HEK293 (cell line): ENCODE measurements around the gene KRTAP5-5.

ENCODE experiments used
- YY1 ChIP-seq: fragments of 450-650 bp; formaldehyde crosslinking; IDR thresholded peaks from 2 replicates; pipeline ENCODE4 v1.5.1; 2018; ENCODE audit warnings: missing biosample characterization, missing genetic modification characterization
- ZBTB7A ChIP-seq: fragments of 450-650 bp; formaldehyde crosslinking; IDR thresholded peaks from 2 replicates; pipeline ENCODE4 v1.5.1; 2016; ENCODE audit warnings: low read depth, missing biosample characterization, missing genetic modification characterization
- ZFP3 ChIP-seq: fragments of 450-650 bp; formaldehyde crosslinking; IDR thresholded peaks from 2 replicates; pipeline ENCODE4 v1.5.1; 2016; ENCODE audit warnings: low read depth, missing biosample characterization, missing genetic modification characterization
- ZNF140 ChIP-seq: fragments of 450-650 bp; formaldehyde crosslinking; IDR thresholded peaks from 2 replicates; pipeline ENCODE4 v1.5.1; 2016; ENCODE audit warnings: missing biosample characterization, missing genetic modification characterization
- ZNF174 ChIP-seq: fragments of 450-650 bp; formaldehyde crosslinking; IDR thresholded peaks from 2 replicates; pipeline ENCODE4 v1.5.0; 2017; ENCODE audit warnings: missing biosample characterization, mild to moderate bottlenecking, missing genetic modification characterization
- ZNF24 ChIP-seq: fragments of 450-650 bp; formaldehyde crosslinking; IDR thresholded peaks from 2 replicates; pipeline ENCODE4 v1.5.1; 2016; ENCODE audit warnings: missing biosample characterization, missing genetic modification characterization
- ZNF292 ChIP-seq: fragments of 450-650 bp; formaldehyde crosslinking; IDR thresholded peaks from 2 replicates; pipeline ENCODE4 v1.5.1; 2016; ENCODE audit warnings: low read depth, missing biosample characterization, missing genetic modification characterization, borderline replicate concordance
- ZNF530 ChIP-seq: fragments of 450-650 bp; formaldehyde crosslinking; IDR thresholded peaks from 2 replicates; pipeline ENCODE4 v1.5.1; 2016; ENCODE audit warnings: low read depth, missing biosample characterization, missing genetic modification characterization
- ZNF792 ChIP-seq: fragments of 450-650 bp; formaldehyde crosslinking; IDR thresholded peaks from 2 replicates; pipeline ENCODE4 v1.5.1; 2016; ENCODE audit warnings: missing biosample characterization, missing genetic modification characterization
- TF ChIP-seq, protein P1 (sequence below): fragments of 450-650 bp; formaldehyde crosslinking; IDR thresholded peaks from 2 replicates; pipeline ENCODE4 v1.5.1; 2016; ENCODE audit warnings: missing biosample characterization, missing genetic modification characterization
- TF ChIP-seq, protein P2 (sequence below): fragments of 450-650 bp; formaldehyde crosslinking; IDR thresholded peaks from 2 replicates; pipeline ENCODE4 v1.5.1; 2016; ENCODE audit warnings: missing biosample characterization, missing genetic modification characterization
- TF ChIP-seq, protein P3 (sequence below): fragments of 450-650 bp; formaldehyde crosslinking; IDR thresholded peaks from 2 replicates; pipeline ENCODE4 v1.5.1; 2016; ENCODE audit warnings: missing biosample characterization, missing genetic modification characterization

DNA sequence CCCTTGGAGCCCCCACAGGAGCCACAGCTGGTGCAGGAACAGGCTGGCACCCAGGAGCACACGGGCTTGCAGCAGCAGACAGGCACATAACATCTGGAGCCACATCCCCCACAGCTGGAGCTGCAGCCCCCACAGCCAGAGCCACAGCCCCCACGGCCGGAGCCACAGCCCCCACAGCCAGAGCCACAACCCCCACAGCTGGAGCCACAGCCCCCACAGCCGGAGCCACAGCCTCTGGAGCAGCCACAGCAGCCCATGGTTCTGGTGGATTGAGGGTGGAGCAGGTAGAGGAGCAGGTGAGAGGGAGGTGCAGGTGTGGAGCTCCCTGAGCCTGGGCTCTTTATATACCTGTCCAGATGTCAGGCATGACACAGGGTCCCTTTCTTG is 31.6 kb upstream of the KRTAP5-5 start, which contains the start of gene KRTAP5-2:
- TF ChIP-seq ZNF792 (tag by site-specific recombination) (no peak), YY1 (tag by site-specific recombination) (no peak), ZNF530 (no peak), ZNF24 (tag by site-specific recombination) (no peak), ZNF174 (tag by site-specific recombination) (no peak), ZBTB7A (tag by site-specific recombination) (no peak), ZNF140 (no peak), ZFP3 (no peak), ZNF292 (no peak)
- TF ChIP-seq, protein P1, sequence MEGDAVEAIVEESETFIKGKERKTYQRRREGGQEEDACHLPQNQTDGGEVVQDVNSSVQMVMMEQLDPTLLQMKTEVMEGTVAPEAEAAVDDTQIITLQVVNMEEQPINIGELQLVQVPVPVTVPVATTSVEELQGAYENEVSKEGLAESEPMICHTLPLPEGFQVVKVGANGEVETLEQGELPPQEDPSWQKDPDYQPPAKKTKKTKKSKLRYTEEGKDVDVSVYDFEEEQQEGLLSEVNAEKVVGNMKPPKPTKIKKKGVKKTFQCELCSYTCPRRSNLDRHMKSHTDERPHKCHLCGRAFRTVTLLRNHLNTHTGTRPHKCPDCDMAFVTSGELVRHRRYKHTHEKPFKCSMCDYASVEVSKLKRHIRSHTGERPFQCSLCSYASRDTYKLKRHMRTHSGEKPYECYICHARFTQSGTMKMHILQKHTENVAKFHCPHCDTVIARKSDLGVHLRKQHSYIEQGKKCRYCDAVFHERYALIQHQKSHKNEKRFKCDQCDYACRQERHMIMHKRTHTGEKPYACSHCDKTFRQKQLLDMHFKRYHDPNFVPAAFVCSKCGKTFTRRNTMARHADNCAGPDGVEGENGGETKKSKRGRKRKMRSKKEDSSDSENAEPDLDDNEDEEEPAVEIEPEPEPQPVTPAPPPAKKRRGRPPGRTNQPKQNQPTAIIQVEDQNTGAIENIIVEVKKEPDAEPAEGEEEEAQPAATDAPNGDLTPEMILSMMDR, result no peak
- TF ChIP-seq, protein P2, sequence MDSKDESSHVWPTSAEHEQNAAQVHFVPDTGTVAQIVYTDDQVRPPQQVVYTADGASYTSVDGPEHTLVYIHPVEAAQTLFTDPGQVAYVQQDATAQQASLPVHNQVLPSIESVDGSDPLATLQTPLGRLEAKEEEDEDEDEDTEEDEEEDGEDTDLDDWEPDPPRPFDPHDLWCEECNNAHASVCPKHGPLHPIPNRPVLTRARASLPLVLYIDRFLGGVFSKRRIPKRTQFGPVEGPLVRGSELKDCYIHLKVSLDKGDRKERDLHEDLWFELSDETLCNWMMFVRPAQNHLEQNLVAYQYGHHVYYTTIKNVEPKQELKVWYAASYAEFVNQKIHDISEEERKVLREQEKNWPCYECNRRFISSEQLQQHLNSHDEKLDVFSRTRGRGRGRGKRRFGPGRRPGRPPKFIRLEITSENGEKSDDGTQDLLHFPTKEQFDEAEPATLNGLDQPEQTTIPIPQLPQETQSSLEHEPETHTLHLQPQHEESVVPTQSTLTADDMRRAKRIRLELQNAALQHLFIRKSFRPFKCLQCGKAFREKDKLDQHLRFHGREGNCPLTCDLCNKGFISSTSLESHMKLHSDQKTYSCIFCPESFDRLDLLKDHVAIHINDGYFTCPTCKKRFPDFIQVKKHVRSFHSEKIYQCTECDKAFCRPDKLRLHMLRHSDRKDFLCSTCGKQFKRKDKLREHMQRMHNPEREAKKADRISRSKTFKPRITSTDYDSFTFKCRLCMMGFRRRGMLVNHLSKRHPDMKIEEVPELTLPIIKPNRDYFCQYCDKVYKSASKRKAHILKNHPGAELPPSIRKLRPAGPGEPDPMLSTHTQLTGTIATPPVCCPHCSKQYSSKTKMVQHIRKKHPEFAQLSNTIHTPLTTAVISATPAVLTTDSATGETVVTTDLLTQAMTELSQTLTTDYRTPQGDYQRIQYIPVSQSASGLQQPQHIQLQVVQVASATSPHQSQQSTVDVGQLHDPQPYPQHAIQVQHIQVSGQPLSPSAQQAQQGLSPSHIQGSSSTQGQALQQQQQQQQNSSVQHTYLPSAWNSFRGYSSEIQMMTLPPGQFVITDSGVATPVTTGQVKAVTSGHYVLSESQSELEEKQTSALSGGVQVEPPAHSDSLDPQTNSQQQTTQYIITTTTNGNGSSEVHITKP (tag by site-specific recombination), result no peak
- TF ChIP-seq, protein P3, sequence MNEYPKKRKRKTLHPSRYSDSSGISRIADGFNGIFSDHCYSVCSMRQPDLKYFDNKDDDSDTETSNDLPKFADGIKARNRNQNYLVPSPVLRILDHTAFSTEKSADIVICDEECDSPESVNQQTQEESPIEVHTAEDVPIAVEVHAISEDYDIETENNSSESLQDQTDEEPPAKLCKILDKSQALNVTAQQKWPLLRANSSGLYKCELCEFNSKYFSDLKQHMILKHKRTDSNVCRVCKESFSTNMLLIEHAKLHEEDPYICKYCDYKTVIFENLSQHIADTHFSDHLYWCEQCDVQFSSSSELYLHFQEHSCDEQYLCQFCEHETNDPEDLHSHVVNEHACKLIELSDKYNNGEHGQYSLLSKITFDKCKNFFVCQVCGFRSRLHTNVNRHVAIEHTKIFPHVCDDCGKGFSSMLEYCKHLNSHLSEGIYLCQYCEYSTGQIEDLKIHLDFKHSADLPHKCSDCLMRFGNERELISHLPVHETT (tag by site-specific recombination), result no peak
